SKM-1 (cell line): ENCODE measurements around the gene LDLRAD4.

ENCODE experiments used
- DNase-seq: peaks from one replicate; lab custom pipeline; 2025; ENCODE audit not compliant: unreplicated experiment; lab: John Stamatoyannopoulos, UW

Gene LDLRAD4

GRCh38 chr18:13218368-13218991, at the start of gene LDLRAD4:
LDLRAD4 (plus strand) TSS chr18:13218760.
- DNase-seq: no peak

- no peak for DNase-seq
Observed at GRCh38 chr18:13173578-13174145, 44.9 kb upstream of the LDLRAD4 start.

- DNase-seq: no peak
Observed at GRCh38 chr18:13175266-13175665, 43.3 kb upstream of the LDLRAD4 start.

GRCh38 chr18:13175754-13176210, 42.8 kb upstream of the LDLRAD4 start:
- DNase-seq: no peak

- DNase-seq: no peak
Observed at GRCh38 chr18:13176847-13177246, 41.7 kb upstream of the LDLRAD4 start.

DNA sequence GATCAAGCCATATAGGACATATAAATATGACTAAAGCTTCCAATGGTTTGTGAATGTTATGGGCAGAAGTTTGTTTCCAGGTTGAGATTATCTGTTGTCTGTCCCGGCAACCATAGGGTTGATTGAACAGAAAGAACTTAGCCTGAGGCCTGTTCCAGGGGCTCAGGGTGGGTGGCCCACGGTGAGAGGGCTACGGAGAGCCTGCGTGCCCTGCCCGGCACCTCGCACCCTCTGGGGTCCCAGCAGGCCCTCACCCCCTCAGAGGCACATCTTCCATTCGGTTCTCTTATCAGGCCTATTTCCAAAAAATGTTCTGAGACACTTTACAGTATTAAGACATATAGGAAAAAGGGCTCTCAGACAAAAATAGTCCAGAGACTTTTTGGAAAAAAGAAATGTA, 40.4 kb upstream of the LDLRAD4 start:
- no peak for DNase-seq

DNA sequence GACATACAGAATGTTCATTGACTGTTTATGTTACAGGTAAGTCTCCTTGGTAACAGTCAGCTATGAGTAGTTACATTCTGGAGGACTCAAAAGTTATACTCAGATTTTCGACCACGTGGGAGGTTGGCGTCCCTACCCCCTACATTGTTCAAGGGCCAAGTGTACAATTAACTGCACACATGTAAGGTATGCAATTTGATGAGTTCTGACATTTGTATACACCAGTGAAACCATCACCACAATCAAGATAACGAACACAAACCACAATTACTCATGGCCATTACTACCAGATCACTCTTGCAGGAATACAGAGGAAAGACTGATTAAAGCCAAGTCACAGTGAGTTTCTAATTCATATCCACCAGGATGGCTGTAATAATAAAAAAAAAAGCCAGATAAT, 39.6 kb upstream of the LDLRAD4 start:
- DNase-seq: no peak

GRCh38 chr18:13179566-13180113, 38.9 kb upstream of the LDLRAD4 start:
- DNase-seq: no peak

DNA sequence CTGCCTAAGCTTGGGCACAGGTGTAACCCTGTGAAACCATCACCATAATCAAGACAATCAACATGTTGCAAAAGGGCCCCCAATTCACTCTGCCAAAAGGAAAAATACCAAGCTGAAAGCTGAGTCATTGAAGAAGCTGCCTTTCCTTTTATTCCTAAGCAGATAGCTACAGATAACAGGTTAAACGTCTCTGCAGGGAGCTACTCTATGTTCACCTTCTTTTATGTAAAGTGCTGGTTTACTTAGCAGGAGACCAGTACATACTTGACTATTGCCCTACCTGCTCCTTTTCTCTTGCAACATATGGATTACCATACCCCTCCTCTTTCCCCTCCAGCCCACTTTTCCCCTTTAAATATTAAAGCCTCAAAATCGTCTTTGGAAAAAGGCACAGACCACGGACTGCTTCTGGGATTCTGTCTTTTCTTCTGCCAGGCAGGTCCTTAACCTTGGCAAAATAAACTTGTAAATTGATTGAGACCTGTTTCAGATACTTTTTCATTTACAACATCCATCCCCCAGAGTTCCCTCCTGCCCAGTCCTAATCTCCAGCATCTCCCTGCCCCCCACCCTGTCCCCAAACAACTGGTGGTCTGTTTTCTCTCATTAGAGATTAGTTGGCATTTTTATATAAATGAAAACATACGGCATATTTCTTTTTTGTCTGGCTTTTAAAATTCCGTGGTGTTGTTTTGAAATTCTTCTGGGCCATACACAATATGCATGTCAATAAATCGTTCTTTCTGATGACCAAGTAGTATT, 37.8 kb upstream of the LDLRAD4 start:
- no peak for DNase-seq

- no peak for DNase-seq
Observed at GRCh38 chr18:13181765-13182164, 36.8 kb upstream of the LDLRAD4 start.

DNA sequence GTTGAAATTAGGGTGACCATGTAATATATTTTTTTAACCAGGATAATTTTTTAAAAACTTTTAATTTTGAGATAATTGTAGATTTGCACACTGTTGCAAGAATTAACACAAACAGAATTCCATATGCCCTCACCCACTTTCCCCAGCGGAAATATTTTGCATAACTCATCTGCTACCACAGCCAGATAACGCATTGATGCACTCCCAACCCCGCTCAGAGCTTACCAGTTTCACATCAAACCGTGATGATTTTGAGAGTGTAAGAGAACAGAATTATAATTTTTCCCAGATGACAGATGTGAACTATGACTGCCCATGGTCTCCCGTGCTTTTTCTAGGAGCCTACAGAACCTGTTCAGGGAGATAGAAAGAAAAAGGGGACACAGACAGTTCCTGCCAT, 35.2 kb upstream of the LDLRAD4 start:
- DNase-seq: no peak

- no peak for DNase-seq
Observed at GRCh38 chr18:13183790-13184189, 34.8 kb upstream of the LDLRAD4 start.

- DNase-seq: no peak
Observed at GRCh38 chr18:13184396-13184795, 34.2 kb upstream of the LDLRAD4 start.

GRCh38 chr18:13185675-13186198, 32.8 kb upstream of the LDLRAD4 start:
- DNase-seq: no peak

- DNase-seq: no peak
Observed at GRCh38 chr18:13186687-13187086, 31.9 kb upstream of the LDLRAD4 start.

GRCh38 chr18:13187498-13187897, 31.1 kb upstream of the LDLRAD4 start:
- DNase-seq: no peak

DNA sequence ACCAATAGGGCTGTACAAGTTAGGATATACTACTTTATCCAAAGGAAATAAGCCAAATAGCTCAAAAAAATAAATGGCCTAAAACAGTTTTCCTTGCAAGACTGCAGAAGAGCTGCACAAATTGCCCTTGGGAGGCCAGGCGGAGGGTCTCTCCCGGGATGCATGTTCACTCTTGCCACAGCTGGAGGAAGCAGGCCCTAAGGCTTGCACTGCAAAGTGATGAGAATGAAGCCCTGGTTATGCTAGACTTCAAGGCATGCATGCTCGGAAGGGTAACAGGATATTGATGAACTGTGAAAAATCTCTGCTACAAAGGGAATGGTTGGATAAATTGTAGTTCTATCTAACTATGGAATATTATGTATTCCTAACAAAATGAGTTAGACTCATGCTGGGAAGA, 27.5 kb upstream of the LDLRAD4 start:
- no peak for DNase-seq

- no peak for DNase-seq
Observed at GRCh38 chr18:13191779-13192178, 26.8 kb upstream of the LDLRAD4 start.

DNA sequence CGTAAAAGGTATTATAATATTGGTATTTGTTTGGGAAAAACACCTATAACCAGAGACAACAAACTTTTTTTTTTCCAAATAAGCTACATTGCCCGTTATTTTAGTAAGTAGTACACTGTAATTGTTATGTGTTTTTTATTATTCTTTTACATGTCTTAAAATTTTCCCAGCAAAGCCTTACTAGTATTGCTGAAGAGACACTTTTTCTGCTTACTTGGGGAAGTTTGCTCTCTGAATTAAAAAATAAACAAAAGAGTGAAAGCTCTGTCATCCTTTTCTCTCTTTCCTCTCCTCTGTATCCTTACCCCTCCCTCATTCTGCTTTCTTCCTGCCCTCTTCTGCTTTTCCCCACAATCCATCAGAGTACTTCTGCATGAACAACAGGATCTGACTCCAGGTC, 25.6 kb upstream of the LDLRAD4 start:
- no peak for DNase-seq

- DNase-seq: no peak
Observed at GRCh38 chr18:13194239-13194638, 24.3 kb upstream of the LDLRAD4 start.

- no peak for DNase-seq
Observed at GRCh38 chr18:13198701-13199100, 19.9 kb upstream of the LDLRAD4 start.

DNA sequence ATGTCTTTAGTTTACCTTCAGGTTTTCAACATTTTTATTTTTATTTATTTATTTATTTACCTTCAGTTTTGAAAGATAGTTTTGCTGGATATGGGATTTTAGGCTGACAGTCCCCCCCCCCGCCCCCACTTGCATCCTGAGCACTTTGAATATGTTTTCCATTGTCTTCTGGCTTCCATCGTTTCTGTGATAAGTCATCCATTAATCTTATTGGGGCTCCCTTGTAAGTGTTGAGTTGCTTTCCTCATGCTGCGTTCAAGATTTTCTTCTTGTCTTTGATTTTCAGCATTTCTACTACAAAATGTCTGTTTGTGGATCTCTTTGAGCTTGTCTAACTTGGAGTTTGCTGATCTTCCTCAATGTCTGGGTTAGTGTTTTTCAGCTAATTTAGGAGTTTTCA, 19.4 kb upstream of the LDLRAD4 start:
- DNase-seq: no peak
